ENCODE data around the gene RAPGEF2.
"Not testable (repeated sequence)": the region's sequence is repeated elsewhere in the genome, so short reads cannot be mapped to it uniquely, and the experiment has no call there.

The RAPGEF2 gene

DNA sequence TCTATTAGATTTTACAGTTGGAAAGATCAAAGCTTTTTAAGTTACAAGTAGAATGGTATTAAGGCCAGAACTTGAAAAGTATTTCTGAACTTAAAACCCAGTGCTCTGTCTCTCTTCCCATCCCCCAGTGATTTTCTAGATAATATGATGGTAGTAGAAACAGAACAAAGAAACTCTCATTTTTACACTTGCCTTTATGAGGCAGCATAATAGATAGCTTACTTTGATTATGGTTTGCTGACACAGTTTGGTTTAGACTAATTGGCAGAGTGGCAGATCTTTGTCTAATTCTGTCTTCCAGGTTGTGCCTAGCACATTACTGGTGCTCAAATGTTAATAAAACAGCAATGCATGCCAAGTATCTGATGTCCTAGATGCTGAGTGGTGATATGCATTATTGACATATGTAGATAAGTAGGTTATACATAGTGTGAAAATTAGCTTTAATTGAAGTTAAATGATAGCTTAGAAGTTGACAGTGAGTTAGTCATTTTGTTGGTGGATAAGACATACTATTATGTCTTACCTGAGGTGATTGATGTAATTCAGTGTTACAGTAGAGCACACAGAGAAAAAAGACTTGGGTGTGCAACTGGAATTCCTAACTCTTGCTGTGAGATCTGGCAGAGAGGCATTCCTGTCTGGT, 4.3 kb upstream of the RAPGEF2 start:
- no peak for DNase-seq (ENCODE audit: extremely low read depth in 1 of 2, low read depth in 1 of 2)

DNA sequence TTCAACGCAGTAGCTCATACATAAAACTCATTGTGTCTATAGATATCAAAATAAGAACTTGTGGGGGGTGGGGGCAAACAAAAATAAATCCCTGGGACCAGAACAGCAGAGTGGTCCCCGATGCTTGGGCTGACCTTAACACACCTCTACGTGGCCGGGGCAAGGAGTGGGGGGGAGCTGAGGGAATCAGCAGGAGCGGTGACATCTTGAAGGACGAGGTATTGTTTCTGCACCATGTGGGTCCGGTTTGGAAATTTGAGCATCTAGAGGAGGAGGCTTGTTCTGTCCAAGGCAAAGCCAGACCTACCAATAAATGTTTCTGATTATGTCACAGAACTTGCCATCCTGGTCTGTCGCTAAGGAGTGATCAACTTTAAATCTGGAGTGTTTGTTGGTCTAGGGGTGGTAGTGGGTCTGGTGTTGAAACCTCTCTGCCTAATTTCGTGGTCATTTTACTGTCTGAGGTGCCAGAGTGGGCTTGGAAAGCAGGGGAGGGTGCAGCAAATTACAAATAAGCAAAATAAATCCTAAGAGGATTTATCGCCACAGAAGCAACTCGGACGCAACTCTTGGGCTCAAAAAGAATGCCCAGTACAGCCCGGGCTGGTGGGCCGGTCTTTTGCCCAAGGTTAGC, 774 bp upstream of the RAPGEF2 start:
- no peak for DNase-seq (ENCODE audit: extremely low read depth in 1 of 2, low read depth in 1 of 2)

DNA sequence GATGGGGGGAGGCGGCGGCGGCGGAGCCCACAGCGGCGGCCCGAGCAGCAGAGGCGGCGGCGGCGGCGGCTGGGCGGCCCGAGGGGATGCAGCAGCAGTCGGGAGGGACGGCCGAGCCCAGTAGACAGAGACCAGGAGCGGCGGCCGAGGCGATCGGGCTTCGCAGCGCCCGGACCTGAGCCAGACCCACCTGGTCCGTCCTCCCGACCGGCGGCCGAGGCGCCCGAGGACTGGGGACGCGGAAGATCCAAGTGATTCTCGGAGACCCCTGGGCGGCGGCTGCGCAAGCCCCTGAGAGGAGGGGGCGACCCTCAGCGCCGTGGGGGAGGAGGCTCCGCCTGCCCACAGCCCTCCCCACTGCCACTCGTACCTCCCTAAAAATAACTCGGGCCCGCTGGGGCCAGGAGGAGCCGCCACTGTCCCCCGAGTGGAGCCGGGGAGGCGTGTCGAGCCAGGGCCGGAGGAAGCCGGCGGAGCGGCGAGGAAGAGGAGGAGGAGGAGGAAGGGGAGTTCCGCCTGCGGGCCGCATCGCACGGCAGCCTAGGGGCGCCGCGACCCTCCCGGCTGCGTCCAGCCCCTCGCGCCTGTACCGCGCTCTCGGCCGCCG, 608 bp downstream of the RAPGEF2 start:
- DNase-seq (ENCODE audit: extremely low read depth in 1 of 2, low read depth in 1 of 2) = peak in 1 of 2 donors; percentile 4

DNA sequence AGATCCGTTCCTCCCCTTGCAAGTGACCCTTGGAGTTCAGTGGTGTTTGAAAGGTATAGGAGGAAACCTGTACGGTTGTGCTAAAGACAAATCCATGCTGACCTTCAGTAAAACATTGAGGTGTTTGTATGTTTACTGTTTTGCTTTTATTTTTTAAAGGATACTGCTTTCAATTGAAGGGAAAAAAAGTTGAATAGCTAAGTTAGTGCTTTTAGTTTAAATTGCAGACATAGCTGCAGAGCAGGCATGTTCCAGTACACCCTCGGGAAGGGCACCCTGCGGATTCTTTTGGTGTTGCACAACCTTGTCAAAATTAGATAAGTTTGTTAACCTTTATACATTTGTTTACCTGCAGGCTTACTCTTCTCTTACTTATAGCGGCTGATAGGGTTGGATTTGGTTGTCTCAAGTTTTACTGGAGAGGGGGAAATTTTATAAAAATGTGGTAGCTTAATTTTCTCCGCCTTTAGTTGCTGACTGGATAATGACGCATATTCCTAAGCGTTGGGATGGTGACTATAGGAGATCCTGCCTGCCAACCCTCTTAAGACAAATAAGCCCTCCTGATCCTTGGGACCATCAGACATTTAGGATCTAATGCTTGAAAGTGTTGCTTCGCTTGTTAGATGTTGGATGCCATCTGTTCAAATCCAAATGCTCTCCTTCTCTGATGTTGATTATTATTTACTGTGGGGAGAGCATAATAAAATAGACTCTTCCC, 2.0 kb downstream of the RAPGEF2 start:
- DNase-seq (ENCODE audit: extremely low read depth in 1 of 2, low read depth in 1 of 2) = no peak

DNA sequence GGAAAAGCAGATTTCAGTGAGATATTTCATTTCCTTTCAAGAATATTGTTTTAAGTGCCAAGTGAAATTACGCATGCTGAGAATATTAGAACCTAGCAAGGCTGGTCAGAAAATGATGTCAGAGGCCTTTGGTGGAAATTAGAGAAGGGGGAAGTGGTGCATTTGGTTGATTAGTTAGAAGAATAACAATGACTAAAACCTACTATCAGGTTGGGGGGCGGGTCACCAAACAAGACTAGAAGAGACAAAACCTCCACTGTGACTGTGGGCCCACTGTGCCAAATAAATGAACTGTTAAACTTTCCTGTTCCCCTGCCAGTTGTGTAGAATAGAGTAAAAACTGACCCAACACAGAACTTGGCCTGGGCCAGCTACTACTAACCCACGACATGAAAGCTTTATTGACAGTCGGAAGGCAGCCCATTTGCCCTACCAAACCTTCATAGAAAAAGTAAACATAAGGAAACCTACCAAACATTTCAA, 2.9 kb downstream of the RAPGEF2 start:
- no peak for DNase-seq (ENCODE audit: extremely low read depth in 1 of 2, low read depth in 1 of 2)

DNA sequence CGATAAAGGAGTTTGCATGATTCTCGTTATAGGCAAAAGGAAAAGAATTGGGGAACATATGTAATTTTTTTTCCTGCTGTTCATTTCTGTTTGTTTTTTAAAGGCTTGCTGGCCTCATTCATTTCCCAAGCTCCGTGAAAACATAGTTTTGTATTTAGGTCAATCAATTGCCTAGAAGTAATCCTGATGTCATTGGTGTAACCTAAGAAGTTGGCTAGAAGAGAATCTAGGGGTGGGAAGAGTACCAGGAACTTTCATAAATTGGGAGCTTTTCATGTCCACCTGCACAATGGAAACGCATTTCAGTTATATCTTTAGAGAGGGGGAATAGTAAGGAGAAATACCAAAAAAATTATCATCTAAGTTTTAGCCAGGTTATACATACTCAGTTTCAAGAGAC, 3.8 kb downstream of the RAPGEF2 start:
- no peak for DNase-seq (ENCODE audit: extremely low read depth in 1 of 2, low read depth in 1 of 2)

DNA sequence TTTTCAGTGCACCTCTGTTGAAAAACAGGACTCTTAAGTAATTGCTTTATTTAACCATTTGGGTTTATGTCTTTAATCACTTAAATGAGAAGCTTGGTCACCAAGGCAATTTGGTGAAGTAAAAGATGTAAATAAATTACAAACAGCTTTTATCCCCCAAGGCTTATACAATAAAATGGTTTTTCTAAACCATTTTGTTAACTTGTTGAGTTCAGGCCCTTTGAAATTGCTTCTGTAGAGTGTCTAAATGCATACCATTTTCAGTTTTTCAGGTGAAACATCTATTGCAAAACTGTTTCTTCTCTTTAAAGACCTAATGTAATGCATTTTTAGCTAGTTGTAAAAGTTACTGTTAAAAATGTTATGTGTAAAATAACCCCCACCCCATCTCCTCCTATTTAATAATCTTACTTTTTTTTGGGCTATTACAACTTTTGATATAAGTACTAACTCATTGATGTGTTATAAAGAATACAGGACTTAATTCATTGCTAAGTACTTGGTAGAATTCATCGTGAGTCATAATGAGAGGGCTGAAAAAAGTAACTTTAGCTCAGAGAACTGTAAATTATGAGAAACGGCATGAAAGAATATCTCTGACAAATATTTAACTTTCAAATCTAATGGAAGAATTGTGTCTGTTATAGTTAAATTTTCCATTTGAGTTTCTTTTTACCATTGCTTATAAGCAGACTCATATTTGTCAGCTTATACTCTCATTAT, 4.5 kb downstream of the RAPGEF2 start:
- no peak for DNase-seq (ENCODE audit: extremely low read depth in 1 of 2, low read depth in 1 of 2)

DNA sequence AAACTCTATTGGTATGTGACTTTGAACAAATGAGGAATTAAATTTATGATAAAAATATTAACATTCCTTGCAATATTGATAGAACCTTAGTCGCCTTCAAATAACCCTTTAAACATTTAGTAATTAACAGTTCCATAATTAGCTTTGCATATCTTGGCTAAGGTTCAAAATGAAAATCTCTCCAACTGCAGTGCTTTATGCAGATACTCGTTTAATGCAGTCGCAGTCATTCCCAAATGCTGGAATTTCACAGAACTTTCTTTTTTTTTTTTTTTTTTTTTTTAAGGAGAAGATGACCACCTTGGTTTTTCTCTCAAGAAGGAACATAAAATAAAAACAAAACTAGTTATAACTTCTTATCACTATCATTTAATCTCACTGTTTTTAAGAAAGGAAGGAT, 5.2 kb downstream of the RAPGEF2 start:
- no peak for DNase-seq (ENCODE audit: extremely low read depth in 1 of 2, low read depth in 1 of 2)

DNA sequence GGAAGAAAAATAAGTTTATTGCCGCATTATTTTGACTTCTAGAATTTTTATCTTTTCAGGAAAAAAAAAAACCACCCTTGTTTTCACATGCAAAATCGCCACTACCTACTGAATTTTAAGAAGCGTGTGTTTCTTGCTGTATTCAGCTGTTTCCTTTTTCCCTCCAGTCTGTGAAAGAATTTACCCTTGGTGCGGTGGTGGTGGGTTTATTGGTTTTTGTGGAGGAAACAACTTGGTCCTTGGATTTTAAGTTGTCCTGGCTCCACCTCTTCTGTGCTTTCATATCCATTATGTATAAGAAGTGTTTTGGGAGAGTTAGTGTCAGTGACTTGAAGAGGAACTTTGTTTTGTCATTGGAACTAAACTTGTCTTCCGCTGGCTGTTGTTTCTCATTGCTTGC, 8.1 kb downstream of the RAPGEF2 start:
- DNase-seq (ENCODE audit: extremely low read depth in 1 of 2, low read depth in 1 of 2) = no peak

DNA sequence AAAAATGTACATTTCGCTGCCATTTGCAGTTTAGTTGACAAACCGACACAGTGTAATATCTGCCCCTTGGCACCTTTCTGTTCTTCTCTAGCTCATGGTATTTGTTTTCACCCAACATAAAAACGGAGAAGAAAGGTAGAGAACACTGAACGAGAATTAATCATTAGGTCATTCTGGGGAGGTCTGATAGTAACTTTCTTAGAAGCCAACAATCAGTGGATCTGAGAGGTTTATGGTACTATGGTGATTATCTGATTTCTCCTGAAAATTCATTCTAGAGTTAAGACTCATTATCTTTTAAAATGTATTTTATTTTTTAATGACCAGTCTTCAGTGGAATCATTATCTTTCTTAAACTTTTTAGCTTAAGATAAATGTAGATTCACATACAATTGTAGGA, 8.5 kb downstream of the RAPGEF2 start:
- DNase-seq (ENCODE audit: extremely low read depth in 1 of 2, low read depth in 1 of 2) = no peak

DNA sequence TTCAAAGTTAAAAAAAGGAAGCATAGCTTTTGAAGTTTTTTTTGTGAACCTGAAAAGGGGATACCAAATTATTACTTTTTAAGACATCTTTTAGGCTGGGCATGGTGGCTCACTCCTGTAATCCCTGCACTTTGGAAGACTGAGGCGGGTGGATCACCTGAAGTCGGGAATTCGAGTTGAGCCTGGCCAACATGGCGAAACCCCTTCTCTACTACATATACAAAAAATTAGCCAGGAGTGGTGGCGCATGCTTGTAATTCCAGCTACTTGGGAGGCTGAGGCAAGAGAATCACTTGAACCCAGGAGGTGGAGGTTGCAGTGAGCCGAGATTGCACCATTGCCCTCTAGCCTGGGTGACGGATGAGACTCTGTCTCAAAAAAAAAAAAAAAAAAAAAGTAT, 10.5 kb downstream of the RAPGEF2 start:
- DNase-seq (ENCODE audit: extremely low read depth in 1 of 2, low read depth in 1 of 2) = not testable (repeated sequence)

DNA sequence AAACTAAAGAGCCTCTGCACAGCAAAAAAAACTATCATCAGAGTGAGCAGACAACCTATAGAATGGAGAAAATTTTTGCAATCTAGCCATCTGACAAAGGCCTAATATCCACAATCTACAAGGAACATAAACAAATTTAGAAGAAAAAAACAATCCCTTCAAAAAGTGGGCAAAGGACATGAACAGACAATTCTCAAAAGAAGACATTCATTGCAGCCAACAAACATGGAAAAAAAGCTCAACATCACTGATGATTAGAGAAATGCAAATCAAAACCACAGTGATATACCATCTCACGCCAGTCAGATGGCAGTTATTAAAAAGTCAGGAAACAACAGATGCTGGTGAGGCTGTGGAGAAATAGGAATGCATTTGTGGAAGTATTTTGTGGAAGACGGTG, 13.2 kb downstream of the RAPGEF2 start:
- DNase-seq (ENCODE audit: extremely low read depth in 1 of 2, low read depth in 1 of 2) = not testable (repeated sequence)

DNA sequence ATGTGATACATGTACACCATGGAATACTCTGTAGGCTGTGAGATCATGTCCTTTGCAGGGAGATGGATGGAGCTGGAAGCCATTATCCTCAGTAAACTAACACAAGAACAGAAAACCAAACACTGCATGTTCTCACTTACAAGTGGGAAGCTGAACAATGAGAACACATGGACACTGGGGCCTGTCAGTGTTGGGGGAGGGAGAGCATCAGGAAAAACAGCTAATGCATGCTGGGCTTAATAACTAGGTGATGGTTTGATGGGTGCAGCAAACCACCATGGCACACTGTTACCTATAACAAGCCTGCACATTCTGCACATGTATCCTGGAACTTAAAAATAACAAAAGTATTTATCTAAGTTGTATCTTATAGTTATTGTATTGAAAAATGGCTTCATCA, 13.8 kb downstream of the RAPGEF2 start:
- DNase-seq (ENCODE audit: extremely low read depth in 1 of 2, low read depth in 1 of 2) = not testable (repeated sequence)

DNA sequence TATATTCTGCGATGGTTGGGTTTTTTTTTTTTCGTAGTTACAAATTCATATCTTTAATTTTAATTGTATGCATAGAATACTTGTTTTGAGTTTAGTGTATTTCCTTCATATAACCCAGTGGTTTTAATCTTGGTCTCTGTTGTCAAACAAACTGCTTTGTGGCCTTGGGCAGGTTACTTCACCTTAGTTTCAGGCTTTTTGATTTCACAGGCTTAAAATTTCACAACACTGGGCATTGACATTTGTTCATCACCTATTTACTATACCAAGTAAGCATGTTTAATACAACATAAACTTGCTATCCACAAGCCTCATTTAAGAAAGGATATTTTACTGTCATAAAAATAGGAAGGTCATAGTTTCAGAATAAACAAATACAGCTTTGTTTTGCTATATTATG, 14.7 kb downstream of the RAPGEF2 start:
- DNase-seq (ENCODE audit: extremely low read depth in 1 of 2, low read depth in 1 of 2) = no peak

DNA sequence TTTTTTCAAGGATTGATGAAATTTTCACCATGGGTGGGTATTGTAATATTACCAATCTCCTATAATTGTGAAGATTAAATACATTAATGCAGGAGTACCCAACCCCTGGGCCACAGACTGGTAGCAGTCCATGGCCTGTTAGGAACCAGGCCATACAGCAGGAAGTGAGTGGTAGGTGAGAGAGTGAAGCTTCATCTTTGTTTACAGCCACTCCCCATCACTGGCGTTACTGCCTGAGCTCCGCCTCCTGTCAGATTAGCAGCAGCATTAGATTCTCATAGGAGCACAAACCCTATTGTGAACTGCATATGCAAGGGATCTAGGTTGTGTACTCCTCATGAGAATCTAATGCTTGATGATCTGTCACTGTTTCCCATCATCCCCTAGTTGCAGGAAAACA, 15.1 kb downstream of the RAPGEF2 start:
- DNase-seq (ENCODE audit: extremely low read depth in 1 of 2, low read depth in 1 of 2) = no peak

DNA sequence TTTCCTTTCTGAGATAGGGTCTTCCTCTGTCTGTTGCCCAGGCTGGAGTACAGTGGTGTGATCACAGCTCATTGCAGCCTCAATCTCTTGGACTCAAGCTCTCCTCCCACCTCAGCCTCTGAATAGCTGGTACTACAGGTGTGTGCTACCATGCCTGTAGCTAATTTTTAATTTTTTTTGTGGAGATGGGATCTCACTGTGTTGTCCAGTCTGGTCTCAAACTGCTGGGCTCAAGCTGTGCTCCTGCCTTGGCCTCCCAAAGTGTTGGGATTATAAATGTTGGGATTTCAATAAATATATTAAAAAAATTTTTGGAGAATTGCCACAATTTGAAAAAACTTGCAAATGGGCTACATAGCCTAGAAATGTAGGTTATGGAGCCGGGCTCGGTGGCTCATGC, 18.5 kb downstream of the RAPGEF2 start:
- no peak for DNase-seq (ENCODE audit: extremely low read depth in 1 of 2, low read depth in 1 of 2)

DNA sequence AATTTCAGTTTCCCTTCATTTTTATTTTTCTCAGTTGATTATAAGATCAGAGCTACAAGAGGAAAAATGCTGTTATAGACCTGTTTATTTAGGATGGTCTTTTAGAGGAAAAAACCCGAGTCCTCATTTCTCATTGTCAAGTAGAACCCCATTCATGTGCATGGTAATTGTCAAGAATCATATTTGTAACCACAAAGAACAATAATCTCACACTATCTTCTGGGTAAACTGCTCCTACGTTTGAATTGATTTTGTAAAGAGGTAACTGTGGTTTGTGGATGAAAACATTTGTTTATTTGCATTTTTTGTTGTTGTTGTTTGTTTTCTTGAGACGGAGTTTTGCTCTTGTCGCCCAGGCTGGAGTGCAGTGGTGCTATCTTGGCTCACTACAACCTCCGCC, 23.8 kb downstream of the RAPGEF2 start:
- no peak for DNase-seq (ENCODE audit: extremely low read depth in 1 of 2, low read depth in 1 of 2)

DNA sequence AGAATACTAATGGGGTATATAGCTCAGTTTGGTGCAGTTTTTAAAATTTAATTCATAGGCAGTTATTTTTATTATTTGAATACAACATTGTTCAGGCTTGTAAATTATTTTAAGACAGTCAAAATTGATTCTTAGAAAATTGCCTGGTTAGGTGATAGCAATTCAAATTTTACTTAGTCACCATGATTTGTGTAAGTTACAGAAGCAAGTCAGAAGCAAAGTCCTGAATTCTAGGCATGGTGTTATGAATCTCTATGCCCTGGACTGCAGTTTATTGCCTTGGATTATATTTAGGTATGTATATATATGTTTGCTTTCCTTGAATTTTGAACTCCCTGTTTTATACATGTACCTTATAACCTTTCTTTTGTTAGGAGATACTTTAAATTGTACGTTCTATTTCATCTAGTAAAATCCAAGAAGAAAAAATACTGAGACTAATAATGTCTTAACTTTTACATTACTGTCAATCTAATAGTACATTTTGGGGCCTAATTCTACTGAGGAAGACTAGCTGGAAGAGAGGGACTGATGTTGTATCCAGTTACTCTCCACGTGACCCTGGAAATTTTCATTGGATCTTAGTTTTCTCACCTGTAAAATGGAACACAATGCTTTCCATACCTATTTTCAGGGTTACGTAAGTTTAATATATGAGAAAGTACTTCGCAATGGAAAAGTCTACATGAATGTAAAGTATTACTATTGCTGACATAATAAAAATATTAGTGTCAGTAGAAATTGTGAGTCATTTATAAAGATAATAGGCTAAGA, 25.1 kb downstream of the RAPGEF2 start:
- no peak for DNase-seq (ENCODE audit: extremely low read depth in 1 of 2, low read depth in 1 of 2)

DNA sequence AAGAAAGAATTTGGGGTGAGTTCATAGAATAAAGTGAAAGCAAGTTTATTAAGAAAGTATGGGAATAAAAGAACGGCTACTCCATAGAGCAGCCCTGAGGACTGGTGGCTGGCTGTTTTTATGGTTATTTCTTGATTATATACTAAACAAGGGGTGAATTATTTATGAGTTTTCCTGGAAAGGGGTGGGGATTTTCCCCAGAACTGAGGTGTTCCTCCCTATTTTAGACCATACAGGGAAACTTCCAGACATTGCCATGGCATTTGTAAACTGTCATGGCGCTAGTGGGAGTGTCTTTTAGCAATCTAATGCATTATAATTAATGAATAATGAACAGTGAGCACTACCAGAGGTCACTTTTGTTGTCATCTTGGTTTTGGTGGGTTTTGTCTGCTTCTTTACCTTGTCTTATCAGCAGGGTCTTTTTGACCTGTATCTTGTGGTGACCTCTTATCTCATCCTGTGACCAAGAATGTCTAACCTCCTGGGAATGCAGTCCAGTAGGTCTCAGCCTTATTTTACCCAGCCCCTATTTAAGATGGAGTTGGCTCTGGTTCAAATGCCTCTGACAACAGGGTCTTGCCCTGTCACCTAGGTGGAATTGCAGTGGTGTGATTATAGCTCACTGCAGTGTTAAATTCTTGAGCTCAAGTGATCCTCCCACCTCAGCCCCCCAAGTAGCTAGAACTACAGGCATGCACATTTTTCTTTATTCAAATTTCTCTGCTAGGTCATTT, 27.1 kb downstream of the RAPGEF2 start:
- no peak for DNase-seq (ENCODE audit: extremely low read depth in 1 of 2, low read depth in 1 of 2)

DNA sequence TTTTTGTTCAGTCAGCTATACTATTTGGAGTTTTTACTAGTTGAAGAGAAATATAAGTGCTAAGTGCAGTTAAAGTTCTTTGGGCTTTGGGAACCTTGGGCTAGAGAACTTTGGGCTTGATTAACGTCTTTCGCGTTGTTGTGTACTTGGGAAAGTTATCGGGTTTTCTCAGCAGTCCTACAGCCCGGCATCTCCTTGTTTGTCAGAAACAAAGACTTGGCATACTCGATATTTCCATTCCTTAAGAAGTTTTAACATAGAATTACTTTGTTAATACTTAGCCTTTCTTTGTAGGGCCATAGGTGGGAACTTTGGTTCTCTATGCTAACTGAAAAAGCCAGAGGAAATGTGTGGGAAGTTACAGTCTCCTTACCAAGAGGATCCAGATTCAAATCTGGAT, 28.7 kb downstream of the RAPGEF2 start:
- no peak for DNase-seq (ENCODE audit: extremely low read depth in 1 of 2, low read depth in 1 of 2)
